ENCODE data around the gene HMGCS2.

HMGCS2 gene

DNA sequence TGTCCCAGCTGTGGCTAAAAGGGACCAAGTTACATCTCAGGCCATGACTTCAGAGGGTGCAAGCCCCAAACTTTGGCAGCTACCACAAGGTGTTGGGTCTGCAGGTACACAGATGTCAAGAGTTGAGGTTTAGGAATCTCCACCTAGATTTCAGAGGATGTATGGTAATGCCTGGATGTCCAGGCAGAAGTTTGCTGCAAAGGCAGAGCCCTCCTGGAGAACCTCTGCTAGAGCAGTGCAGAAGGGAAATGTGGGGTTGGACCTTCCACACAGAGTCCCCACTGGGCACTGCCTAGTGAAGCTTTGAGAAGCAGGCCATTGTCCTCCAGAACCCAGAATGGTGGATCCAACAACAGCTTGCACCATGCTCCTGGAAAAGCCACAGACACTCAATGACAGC lies 67.0 kb downstream of the HMGCS2 start:
- DNase-seq (ENCODE audit: low read depth): no peak

GRCh38 chr1:119700326-119700725 lies 68.4 kb downstream of the HMGCS2 start:
- no peak for DNase-seq (ENCODE audit: low read depth)

Data from HS-27A (cell line).